Prostate gland (tissue), 2 donors: Measurements from ENCODE around the gene IL24.

ENCODE experiments used
- POLR2AphosphoS5 ChIP-seq: sonication (generic); formaldehyde crosslinking; IDR thresholded peaks from one replicate; pipeline ENCODE4 v1.6.1; 2017; ENCODE audit warnings: antibody characterized with exemption
- TF ChIP-seq, protein P1 (sequence below), 4 experiments: fragments of 200-600 bp in 2 of 4; fragments of 450-650 bp in 2 of 4; sonication (generic) in 2 of 4; IDR thresholded peaks; 1 replicate in 3 of 4; 2 replicates in 1 of 4; pipeline ENCODE4 v1.5.1; 2016 to 2019; ENCODE audit warnings: antibody characterized with exemption in 4 of 4, mild to moderate bottlenecking in 2 of 4, moderate library complexity in 2 of 4

DNA sequence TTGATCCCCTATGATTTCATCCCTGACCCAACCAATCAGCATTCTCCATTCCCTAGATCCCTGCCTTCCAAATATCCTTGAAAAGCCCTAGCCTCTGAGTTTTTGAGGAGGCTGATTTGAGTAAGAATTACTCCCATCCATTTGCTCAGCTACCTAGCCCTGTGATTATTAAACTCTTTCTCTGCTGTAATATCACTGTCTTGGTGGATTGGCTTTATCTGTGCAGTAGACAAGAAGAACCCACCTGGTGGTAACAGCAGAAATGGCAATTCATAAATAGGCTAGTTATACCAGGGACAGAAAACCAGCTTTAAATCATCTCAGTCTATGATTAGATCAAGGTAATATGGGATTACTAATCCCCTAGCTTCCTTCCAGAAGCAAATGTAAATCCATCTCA is 18.8 kb upstream of the IL24 start:
- no peak for TF ChIP-seq POLR2AphosphoS5
- TF ChIP-seq, protein P1, sequence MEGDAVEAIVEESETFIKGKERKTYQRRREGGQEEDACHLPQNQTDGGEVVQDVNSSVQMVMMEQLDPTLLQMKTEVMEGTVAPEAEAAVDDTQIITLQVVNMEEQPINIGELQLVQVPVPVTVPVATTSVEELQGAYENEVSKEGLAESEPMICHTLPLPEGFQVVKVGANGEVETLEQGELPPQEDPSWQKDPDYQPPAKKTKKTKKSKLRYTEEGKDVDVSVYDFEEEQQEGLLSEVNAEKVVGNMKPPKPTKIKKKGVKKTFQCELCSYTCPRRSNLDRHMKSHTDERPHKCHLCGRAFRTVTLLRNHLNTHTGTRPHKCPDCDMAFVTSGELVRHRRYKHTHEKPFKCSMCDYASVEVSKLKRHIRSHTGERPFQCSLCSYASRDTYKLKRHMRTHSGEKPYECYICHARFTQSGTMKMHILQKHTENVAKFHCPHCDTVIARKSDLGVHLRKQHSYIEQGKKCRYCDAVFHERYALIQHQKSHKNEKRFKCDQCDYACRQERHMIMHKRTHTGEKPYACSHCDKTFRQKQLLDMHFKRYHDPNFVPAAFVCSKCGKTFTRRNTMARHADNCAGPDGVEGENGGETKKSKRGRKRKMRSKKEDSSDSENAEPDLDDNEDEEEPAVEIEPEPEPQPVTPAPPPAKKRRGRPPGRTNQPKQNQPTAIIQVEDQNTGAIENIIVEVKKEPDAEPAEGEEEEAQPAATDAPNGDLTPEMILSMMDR (IDR thresholded peaks at IDR 0.05): no peak
